K562 (cell line): Measurements from ENCODE around the gene PHF11. TPM values are rescaled to one million over a fixed set of nuclear protein-coding genes. Genes with fewer than 3 reads are reported as not detected.
A peak's percentile ranks its signal among the peaks of the same experiment; 100 is the strongest.

ENCODE experiments used
- ATF3 ChIP-seq, 2 experiments: fragments of 450-650 bp in 1 of 2; sonication (generic) in 1 of 2; formaldehyde crosslinking in 1 of 2; IDR thresholded peaks in 1 of 2; conservative IDR thresholded peaks in 1 of 2; 2 replicates each; pipeline versions ENCODE4 v1.6.1 to v1.8.1; 2016 to 2023; ENCODE audit warnings: mild to moderate bottlenecking in 2 of 2, moderate library complexity in 2 of 2, inconsistent platforms in 1 of 2, missing genetic modification reagents in 1 of 2
- CCAR2 ChIP-seq: fragments of 200-400 bp; formaldehyde crosslinking; IDR thresholded peaks from 2 replicates; pipeline ENCODE4 v1.6.1; 2017; ENCODE audit warnings: mild to moderate bottlenecking, low read depth, low read length
- CHD4 ChIP-seq: fragments of 200-600 bp; sonication (generic); IDR thresholded peaks from 3 replicates; pipeline ENCODE4 v1.6.1; 2012; ENCODE audit warnings: low read depth, mild to moderate bottlenecking, mixed read lengths, low read length, inconsistent platforms; ENCODE audit not compliant: insufficient read depth, insufficient replicate concordance, poor library complexity, severe bottlenecking
- HLTF ChIP-seq: fragments of 450-650 bp; IDR thresholded peaks from 2 replicates; pipeline ENCODE4 v1.6.1; 2016
- HMGN3 ChIP-seq: IDR thresholded peaks from 2 replicates; pipeline ENCODE4 v1.6.1; 2011; ENCODE audit warnings: borderline replicate concordance, low read depth, mild to moderate bottlenecking, mixed read lengths, low read length; ENCODE audit not compliant: insufficient read length; ENCODE audit errors: extremely low read depth
- MAZ ChIP-seq, 2 experiments: fragments of 450-650 bp in 1 of 2; sonication (generic) in 1 of 2; formaldehyde crosslinking; IDR thresholded peaks in 1 of 2; conservative IDR thresholded peaks in 1 of 2; 2 replicates each; pipeline versions ENCODE4 v1.4.0 to v1.5.0; 2020; ENCODE audit warnings: mild to moderate bottlenecking in 1 of 2, missing genetic modification reagents in 1 of 2
- MXI1 ChIP-seq: IDR thresholded peaks from 2 replicates; pipeline ENCODE4 v1.6.1; 2011; ENCODE audit warnings: low read depth, mild to moderate bottlenecking, improper control_type of control experiment, low read length
- PHF21A ChIP-seq: fragments of 450-650 bp; IDR thresholded peaks from 2 replicates; pipeline ENCODE4 v1.6.1; 2017; ENCODE audit warnings: low read depth, borderline replicate concordance
- POLR2A ChIP-seq: fragments of 450-650 bp; conservative IDR thresholded peaks from 2 replicates; pipeline ENCODE4 v1.6.1; 2016
- POU5F1 ChIP-seq: fragments of 150-350 bp; IDR thresholded peaks from 2 replicates; pipeline ENCODE4 v1.6.1; 2014; ENCODE audit warnings: borderline replicate concordance, low read length, low read depth, mild to moderate bottlenecking; ENCODE audit not compliant: partially characterized antibody
- PPARD ChIP-seq: fragments of 250-450 bp; sonication (Bioruptor Pico); IDR thresholded peaks from 2 replicates; pipeline ENCODE4 v1.8.0; 2022; ENCODE audit warnings: inconsistent platforms, mild to moderate bottlenecking, moderate library complexity
- SNAPC5 ChIP-seq: fragments of 250-450 bp; sonication (Bioruptor Pico); IDR thresholded peaks from 2 replicates; pipeline ENCODE4 v1.8.0; 2021; ENCODE audit warnings: moderate library complexity, mild to moderate bottlenecking, inconsistent platforms
- STAG1 ChIP-seq: sonication (generic); formaldehyde crosslinking; IDR thresholded peaks from 2 replicates; pipeline ENCODE4 v1.5.0; 2020; ENCODE audit warnings: missing genetic modification reagents, borderline replicate concordance
- TFAP4 ChIP-seq: sonication (generic); formaldehyde crosslinking; IDR thresholded peaks from 2 replicates; pipeline ENCODE4 v1.8.0; 2022; ENCODE audit warnings: missing genetic modification reagents, mild to moderate bottlenecking, moderate library complexity, borderline replicate concordance
- TOE1 ChIP-seq, 2 experiments: fragments of 450-650 bp in 1 of 2; sonication (generic) in 1 of 2; formaldehyde crosslinking in 1 of 2; IDR thresholded peaks; 2 replicates each; pipeline versions ENCODE4 v1.7.1 to v1.8.0; 2016 to 2022; ENCODE audit warnings: borderline replicate concordance in 2 of 2, mild to moderate bottlenecking in 2 of 2, antibody characterized with exemption in 1 of 2, inconsistent platforms in 1 of 2, low read depth in 1 of 2, missing genetic modification reagents in 1 of 2, moderate library complexity in 1 of 2
- XRCC4 ChIP-seq: IDR thresholded peaks from one replicate; pipeline ENCODE4 v1.6.1; 2011; ENCODE audit not compliant: insufficient read depth, insufficient read length; ENCODE audit errors: extremely low read depth
- ZNF277 ChIP-seq: fragments of 250-450 bp; sonication (Bioruptor Pico); IDR thresholded peaks from 2 replicates; pipeline ENCODE4 v1.8.0; 2022; ENCODE audit warnings: inconsistent platforms, mild to moderate bottlenecking, moderate library complexity, borderline replicate concordance
- ZNF707 ChIP-seq: fragments of 250-450 bp; sonication (Bioruptor Pico); conservative IDR thresholded peaks from 2 replicates; pipeline ENCODE4 v1.8.0; 2022; ENCODE audit warnings: inconsistent platforms, mild to moderate bottlenecking, moderate library complexity
- ZNF766 ChIP-seq: fragments of 200-800 bp; sonication (Bioruptor generic); conservative IDR thresholded peaks from 2 replicates; pipeline ENCODE4 v1.6.1; 2016; ENCODE audit warnings: missing genetic modification characterization, missing compliant biosample characterization
- ZNF77 ChIP-seq: fragments of 250-450 bp; sonication (Bioruptor Pico); IDR thresholded peaks from 2 replicates; pipeline ENCODE4 v1.5.0; 2020
- polyA plus RNA-seq, 8 experiments: library from polyadenylated mRNA; depleted of rRNA in 4 of 8; stranded (reverse) in 5 of 8; unstranded in 3 of 8; fragments of >200 nt; fragmentation: Nextera tagmentation in 2 of 8; fragmentation: Illumina TruSeq in 1 of 8; extraction: Ambion mirVana in 2 of 8; extraction: Trizol in 1 of 8; gene quantifications; 2 replicates each; pipeline versions ENCODE4 v1.2.1 to v1.2.3, GENCODE V29; 2011 to 2014; ENCODE audit warnings: inconsistent platforms in 1 of 8, missing spikeins in 1 of 8
- total RNA-seq, 7 experiments: library from RNA; depleted of rRNA in 6 of 7; stranded (reverse); fragments of >200 nt in 6 of 7; fragmentation: Illumina TruSeq in 2 of 7; extraction: Trizol in 2 of 7; gene quantifications; 2 replicates each; pipeline versions ENCODE4 v1.2.1 to v1.2.3, GENCODE V29; 2011 to 2021; ENCODE audit warnings: low replicate concordance in 1 of 7

PHF11 gene
- total and polyA plus RNA-seq, 9 of the 15 experiments (the other 6 are each of a cell fraction or from before 2014, with no cell fraction given): 1.9 to 7.0 (median 5.3) TPM

DNA sequence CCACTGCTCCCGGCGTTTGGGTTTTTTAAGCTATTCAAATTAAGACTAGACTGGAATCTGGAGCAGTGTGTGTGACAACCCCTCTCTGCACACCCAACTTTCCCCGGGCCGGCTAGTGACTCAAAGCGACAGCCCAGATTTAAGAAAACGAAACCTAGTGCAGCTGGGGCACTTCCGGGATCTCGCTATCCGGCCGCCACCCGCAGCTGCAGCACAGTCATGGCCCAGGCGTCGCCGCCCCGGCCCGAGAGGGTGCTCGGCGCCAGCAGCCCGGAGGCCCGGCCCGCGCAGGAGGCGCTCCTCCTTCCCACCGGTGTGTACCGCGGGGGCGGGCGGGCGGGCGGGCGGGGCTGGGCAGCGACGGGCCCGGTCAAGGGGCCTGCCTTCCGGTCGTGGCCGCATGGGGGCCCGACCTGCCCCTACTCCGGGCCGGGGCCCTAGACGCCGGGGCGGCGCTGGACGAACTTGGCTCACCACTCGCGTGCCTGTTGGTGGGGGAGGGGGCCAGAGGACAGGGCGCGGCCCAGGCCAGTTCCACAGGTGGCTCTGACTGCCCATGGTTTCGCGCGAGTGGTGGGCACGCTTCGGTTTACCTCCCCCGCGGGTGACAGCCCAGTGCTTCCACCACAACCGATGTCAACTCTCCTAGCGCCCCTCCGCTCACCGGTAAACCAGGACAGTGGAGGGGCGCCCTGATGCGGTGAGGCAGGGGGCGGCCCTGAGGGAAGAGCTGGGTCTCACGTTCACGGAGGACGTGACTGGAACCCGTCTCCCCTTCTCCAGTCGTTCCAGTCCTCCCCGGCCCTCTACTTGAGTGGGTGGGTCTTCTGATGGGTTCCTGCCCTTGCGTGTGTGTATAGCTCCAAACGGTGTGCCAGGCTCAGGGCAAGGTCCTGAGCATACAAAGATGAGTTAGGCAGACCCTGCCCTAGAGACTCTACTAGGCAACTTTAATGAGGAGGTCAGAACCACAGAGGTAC, at the start of gene PHF11 (continued):
- TF ChIP-seq TFAP4 (CRISPR knock-in tag): peak; percentile 61; the same call in 1 of the 2 replicates
- no peak for TF ChIP-seq ATF3 (IDR thresholded peaks at IDR 0.05)
- no peak for TF ChIP-seq ATF3 (CRISPR knock-in tag; conservative IDR thresholded peaks at IDR 0.05)
- TF ChIP-seq HMGN3: peak; percentile 10
- no peak for TF ChIP-seq STAG1 (CRISPR knock-in tag)
- no peak for TF ChIP-seq HLTF
- TF ChIP-seq PHF21A: peak; percentile 78; the same call in 1 of the 2 replicates
- TF ChIP-seq SNAPC5 (CRISPR knock-in tag): no peak
- TF ChIP-seq TOE1 (IDR thresholded peaks at IDR 0.05; ENCODE audit: borderline replicate concordance): no peak
- no peak for TF ChIP-seq TOE1 (CRISPR knock-in tag; IDR thresholded peaks at IDR 0.05; ENCODE audit: borderline replicate concordance, low read depth)
- TF ChIP-seq CHD4: no peak
- no peak for TF ChIP-seq POU5F1
- 0 out of 2 replicates have a peak, but pooled peaks have one; percentile 35 for TF ChIP-seq ZNF766 (CRISPR knock-in tag)
- TF ChIP-seq XRCC4: no peak
- no peak for TF ChIP-seq ZNF277 (CRISPR knock-in tag)
- no peak for TF ChIP-seq MXI1
- TF ChIP-seq POLR2A: peak; percentile 58; the same call in 1 of the 2 replicates
- no peak for TF ChIP-seq ZNF707 (CRISPR knock-in tag)
- TF ChIP-seq ZNF77 (CRISPR knock-in tag): no peak
- no peak for TF ChIP-seq PPARD (CRISPR knock-in tag)
- TF ChIP-seq CCAR2: no peak
- TF ChIP-seq MAZ (CRISPR knock-in tag; conservative IDR thresholded peaks at IDR 0.05 in 1 of 2, IDR thresholded peaks at IDR 0.05 in 1 of 2): 0 out of 4 replicates have a peak, but pooled peaks of 1 of the 2 experiments have one; percentile 49
